GM18867 (cell line): Measurements from ENCODE around the gene REPIN1.

Experiments
- ATAC-seq: cut with Tn5 transposase; IDR thresholded peaks from one replicate; pipeline ENCODE4 v1.9.1; 2021; ENCODE audit warnings: mild to moderate bottlenecking, moderate library complexity; ENCODE audit not compliant: unreplicated experiment

Gene REPIN1

DNA sequence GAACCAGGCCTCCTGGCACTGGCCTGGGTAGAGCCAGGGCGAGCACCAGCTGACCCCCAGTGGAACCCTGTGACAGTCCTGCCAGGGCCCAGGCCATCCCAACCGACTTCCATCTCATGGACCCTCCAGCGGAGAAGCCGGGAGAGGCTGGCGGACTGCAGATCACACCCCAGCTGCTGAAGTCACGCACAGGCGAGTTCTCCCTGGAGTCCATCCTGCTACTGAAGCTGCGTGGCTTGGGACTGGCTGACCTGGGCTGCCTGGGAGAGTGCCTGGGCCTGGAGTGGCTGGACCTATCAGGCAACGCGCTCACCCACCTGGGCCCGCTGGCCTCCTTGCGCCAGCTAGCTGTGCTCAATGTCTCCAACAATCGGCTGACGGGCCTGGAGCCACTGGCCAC, 31.9 kb upstream of the REPIN1 start:
- ATAC-seq, result no peak

GRCh38 chr7:150337179-150337578, 31.4 kb upstream of the REPIN1 start:
- ATAC-seq, result no peak

- no peak for ATAC-seq
Observed at GRCh38 chr7:150337659-150338081, 31.0 kb upstream of the REPIN1 start.

GRCh38 chr7:150338166-150338829, 30.3 kb upstream of the REPIN1 start:
- no peak for ATAC-seq

- ATAC-seq, result no peak
Observed at GRCh38 chr7:150339409-150339809, 29.2 kb upstream of the REPIN1 start.

DNA sequence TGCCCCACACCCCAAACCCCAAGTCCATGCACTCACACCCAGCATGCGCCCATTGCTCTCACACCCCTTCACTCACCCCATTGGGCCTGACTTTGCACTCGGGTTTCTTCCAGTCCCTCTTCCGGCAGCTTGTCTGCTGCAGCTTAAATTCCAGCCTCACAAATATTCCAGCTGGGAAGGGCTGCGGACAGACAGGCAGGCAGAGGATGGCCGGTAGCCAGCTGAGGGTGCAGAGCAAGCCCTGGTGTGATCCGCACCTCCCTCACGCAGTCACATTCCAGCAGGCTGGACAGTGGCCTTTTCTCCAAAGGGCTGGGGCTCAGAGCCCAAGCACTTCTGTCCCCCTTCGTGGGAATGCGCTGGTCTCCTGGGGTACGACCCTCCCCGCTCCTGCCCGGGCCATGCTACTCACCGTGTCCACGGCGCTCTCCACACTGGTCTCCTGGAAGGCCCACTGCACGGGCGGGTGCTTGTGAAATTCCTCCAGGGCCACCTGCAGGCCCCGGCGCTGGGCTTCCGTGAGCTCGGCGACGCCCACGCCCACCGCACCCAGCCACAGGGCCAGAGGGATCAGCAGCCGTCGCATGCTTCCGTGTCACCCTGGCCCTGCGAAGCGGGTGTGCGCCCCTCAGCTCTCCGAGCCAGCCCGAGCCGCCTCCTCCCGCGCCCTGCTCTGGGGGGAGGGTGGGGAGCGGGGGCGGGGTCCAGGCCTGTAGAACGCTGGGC, 28.4 kb upstream of the REPIN1 start:
- no peak for ATAC-seq

- ATAC-seq, result no peak
Observed at GRCh38 chr7:150340875-150341262, 27.8 kb upstream of the REPIN1 start.

GRCh38 chr7:150341263-150342120, 27.1 kb upstream of the REPIN1 start, which contains the start of gene RARRES2:
TSS of gene RARRES2 (minus strand) at chr7:150341629. CDS start at chr7:150340609, 1,020 bp downstream.
- ATAC-seq, result no peak

DNA sequence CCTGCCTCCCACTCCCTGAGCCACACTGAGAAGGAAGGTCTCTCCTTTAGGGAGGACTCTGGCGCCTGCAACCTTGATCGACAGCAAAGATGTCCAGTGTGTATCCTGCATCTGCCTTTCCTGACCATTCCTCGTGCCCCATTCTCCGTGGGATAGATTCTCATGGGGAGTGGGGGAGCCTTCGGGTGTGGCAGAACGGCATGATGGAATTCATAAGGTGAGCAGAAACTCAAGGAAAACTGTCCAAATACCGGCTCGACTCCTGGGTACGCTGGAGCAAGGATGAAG, 26.6 kb upstream of the REPIN1 start:
- no peak for ATAC-seq

DNA sequence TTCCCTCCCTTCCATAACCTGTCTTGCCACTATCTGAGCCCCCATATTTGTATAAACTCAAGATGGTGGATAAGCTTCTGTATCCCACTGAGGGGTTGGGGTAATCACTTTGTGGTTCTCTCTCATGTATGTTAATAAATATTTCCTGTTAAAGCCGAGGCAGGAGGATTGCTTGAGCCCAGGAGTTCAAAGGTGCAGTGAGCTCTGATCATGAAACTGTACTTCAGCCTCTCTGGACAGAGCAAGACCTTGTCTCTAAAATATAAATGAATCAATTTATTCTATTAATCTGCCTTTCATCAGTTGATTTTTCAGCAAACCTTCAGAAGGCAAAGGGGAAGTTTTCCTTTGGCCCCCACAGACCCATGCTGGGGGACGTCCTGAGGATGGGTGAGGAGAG, 25.4 kb upstream of the REPIN1 start:
- no peak for ATAC-seq

DNA sequence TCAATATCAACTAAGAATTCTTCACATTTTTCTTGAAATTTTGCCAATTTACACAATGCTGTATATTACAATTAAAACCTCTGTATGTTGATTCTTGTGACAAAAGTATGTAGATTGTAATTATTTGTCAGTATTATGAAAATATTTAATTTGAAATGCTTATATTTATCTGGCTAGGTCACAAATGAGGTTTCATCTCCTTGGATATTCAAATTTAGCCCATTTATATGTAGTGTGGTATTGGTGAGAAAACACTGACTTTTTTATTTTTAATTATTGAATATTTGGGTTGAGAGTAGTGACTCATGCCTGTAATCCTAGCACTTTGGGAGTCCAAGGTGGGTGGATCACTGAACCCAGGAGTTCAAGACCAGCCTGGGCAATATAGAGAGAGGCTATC, 24.3 kb upstream of the REPIN1 start:
- no peak for ATAC-seq

DNA sequence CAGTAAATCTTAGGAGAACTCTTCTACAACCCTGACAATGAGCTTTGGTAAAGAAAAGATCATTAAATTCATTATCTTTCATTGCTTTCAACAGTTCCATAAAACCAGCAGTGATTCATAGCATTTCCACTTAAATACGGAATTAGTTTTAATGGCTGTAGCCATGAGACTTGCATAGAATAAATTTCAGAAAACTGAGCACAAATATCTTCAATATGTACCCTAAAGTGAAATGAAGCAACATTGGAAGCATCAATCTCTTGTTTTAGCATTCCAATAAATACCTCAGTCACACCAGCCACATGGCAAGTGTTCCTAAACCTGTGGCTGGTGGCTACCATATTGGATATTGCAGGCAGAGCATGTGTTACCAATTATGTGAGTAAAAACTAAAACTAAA, 23.6 kb upstream of the REPIN1 start:
- ATAC-seq, result no peak

DNA sequence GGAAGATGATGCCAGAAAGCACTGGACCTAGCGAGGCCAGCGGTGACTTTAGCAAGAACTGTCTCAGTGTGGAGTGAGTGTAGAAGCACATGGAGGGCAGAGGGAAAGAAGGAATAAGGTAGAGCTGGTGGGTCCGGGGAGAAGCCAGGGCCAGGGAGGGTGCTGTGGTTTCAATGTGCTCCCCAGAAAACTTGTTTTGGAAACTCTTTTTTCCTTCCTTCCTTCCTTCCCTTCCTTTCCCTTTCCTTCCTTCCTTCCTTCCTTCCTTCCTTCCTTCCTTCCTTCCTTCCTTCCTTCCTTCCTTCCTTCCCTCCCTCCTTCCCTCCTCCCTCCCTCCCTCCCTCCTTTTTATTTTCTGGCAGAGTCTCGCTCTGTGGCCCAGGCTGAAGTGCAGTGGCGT, 21.7 kb upstream of the REPIN1 start:
- ATAC-seq, result no peak

DNA sequence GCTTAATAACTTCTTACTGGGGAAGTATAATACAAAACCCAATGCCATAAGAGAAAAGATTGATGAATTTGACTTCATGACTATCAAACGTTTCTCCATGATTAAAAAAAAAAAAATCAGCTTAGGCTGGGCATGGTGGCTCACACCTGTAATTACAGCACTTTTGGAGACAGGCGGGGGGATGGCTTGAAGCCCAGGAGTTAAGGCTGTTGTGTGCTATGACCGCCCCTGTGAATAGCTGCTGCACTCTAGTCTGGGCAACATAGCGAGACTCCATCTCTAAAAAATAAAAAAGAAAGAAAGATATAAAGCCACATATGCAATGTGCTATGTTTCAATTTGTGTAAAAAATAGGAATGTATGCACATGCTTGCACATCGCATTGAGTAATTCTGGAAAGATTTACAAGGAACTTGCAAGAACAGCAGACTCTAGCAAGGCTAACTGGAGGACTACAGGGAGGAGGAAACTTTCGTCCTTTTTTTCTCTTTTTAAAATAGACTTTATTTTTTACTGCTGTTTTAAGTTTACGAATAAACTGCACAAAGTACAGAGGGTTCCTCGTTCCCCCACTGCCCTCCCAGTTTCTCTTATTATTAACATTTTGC, 16.9 kb upstream of the REPIN1 start:
- no peak for ATAC-seq

- ATAC-seq, result no peak
Observed at GRCh38 chr7:150355666-150356059, 13.0 kb upstream of the REPIN1 start.

DNA sequence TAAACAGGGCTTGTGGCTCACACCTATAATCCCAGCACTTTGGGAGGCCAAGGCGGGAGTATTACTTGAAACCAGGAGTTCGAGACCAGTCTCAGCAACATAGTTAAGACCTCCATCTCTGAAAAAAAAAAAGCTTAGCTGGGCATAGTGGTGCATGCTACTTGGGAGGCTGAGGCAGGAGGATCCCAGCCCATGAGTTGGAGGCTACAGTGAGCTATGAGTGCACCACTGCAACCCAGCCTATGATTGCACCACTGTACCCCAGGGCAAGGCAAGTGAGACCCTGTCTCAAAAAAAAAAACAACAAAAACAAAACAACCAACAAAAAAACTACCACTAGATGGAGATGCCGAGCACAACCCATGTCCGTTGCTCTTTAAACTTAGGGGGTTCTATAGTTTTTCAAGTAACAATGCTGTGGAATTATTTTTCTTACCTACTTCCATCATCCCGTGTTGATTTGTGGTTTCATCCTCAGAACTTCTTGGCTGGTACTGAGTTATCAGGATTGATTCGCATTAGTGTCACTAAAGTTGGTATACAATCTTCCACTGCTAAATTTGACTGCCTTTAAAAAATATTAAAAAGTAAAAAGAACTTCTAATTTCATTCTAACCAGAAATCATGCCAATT, 12.2 kb upstream of the REPIN1 start:
- no peak for ATAC-seq

GRCh38 chr7:150357270-150357669, 11.4 kb upstream of the REPIN1 start:
- ATAC-seq, result no peak

GRCh38 chr7:150357771-150358427, 10.7 kb upstream of the REPIN1 start:
- ATAC-seq, result no peak

- ATAC-seq, result no peak
Observed at GRCh38 chr7:150358433-150358832, 10.2 kb upstream of the REPIN1 start.

GRCh38 chr7:150358988-150359621, 9.5 kb upstream of the REPIN1 start:
- no peak for ATAC-seq
